Body of pancreas (tissue), 4 donors: ENCODE data around the gene SLC7A7.

ENCODE experiments used
- POLR2A ChIP-seq, 3 donors: fragments of 450-650 bp; IDR thresholded peaks; one replicate each; pipeline ENCODE4 v1.6.1; 2016; ENCODE audit warnings: antibody characterized with exemption in 3 of 3, mild to moderate bottlenecking in 2 of 3
- TF ChIP-seq, protein P1 (sequence below), 7 experiments: fragments of 450-650 bp in 4 of 7; fragments of 200-600 bp in 3 of 7; sonication (generic) in 3 of 7; IDR thresholded peaks; one replicate each; pipeline ENCODE4 v1.5.1; 2016 to 2019; ENCODE audit warnings: antibody characterized with exemption in 7 of 7

DNA sequence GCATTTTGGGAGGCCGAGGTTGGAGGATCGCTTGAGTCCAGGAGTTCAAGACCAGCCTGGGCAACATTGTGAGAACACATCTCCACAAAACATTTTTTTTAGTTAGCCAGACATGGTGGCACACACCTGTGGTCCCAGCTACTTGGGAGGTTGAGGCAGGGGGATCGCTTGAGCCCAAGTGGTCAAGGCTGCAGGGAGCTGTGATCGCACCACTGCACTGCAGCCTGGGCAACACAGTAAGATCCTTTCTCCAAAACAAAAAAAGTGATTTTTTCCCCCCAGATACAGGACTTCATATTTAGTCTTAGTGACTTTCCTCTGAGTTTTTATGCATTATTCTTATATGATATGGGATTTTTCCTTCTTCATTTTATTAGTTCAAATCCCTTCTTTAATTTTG is 28.6 kb downstream of the SLC7A7 start:
- TF ChIP-seq POLR2A (IDR thresholded peaks at IDR 0.05), result no peak
- TF ChIP-seq, protein P1, sequence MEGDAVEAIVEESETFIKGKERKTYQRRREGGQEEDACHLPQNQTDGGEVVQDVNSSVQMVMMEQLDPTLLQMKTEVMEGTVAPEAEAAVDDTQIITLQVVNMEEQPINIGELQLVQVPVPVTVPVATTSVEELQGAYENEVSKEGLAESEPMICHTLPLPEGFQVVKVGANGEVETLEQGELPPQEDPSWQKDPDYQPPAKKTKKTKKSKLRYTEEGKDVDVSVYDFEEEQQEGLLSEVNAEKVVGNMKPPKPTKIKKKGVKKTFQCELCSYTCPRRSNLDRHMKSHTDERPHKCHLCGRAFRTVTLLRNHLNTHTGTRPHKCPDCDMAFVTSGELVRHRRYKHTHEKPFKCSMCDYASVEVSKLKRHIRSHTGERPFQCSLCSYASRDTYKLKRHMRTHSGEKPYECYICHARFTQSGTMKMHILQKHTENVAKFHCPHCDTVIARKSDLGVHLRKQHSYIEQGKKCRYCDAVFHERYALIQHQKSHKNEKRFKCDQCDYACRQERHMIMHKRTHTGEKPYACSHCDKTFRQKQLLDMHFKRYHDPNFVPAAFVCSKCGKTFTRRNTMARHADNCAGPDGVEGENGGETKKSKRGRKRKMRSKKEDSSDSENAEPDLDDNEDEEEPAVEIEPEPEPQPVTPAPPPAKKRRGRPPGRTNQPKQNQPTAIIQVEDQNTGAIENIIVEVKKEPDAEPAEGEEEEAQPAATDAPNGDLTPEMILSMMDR (IDR thresholded peaks at IDR 0.05), result no peak
